ENCODE results near the gene LRRC7. TPM values are rescaled to one million over a fixed set of nuclear protein-coding genes. Genes with fewer than 3 reads are reported as not detected.

LRRC7 gene
- total and polyA plus RNA-seq, 2 donors (not counting 1 experiment from before 2014, with no cell fraction given): 0.03 TPM; not detected in 1

DNA sequence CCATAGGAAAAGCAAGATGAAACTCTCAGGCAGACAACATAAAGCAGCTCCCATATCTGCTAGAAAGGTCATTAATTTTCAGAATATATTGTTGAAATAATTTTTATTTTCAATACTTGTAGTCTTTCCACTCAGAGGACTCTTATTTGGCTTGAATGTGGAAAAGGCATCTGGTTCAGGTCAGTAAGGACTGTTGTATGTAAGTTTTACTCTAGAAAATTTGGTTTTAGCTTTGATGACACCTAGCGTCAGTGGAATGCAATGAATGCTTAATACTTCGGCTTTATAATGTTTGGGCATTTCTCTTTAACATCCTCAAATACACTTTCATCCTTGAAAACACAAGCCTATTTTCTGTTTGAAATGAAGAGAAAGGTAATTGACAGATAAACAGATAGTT, 574.4 kb downstream of the LRRC7 start:
- H3K36me3 ChIP-seq (ENCODE audit: control insufficient read depth, insufficient read depth, low read length): no peaks in the 10 kb centered on the region
- H3K4me3 ChIP-seq (replicated peaks in 1 of 4; ENCODE audit: control extremely low read depth in 1 of 4, insufficient read depth in 1 of 4, low read depth in 3 of 4, low read length in 4 of 4): no peak overlapping the region
- H3K9ac ChIP-seq (ENCODE audit: insufficient read depth, low read length): no peak overlapping the region
- H3K4me1 ChIP-seq (ENCODE audit: control insufficient read depth, extremely low read depth, insufficient read depth, low read length): peaks cover 9% of the 10 kb centered on the region
- no peaks in the 10 kb centered on the region for H4K20me1 ChIP-seq (ENCODE audit: control insufficient read depth, extremely low read depth, insufficient read depth, low read length)
- no peak overlapping the region for H3K4me2 ChIP-seq (ENCODE audit: extremely low read depth, insufficient read depth, low read length)
- H3K27ac ChIP-seq (ENCODE audit: insufficient read depth, low read length): no peak overlapping the region
- DNase-seq (ENCODE audit: low read depth in 2 of 2): peak; percentile 8 to 54
- no peaks in the 10 kb centered on the region for H3K9me3 ChIP-seq (ENCODE audit: control insufficient read depth, insufficient read depth, low read depth, low read length)
- H2AFZ ChIP-seq (ENCODE audit: low read length): no peak overlapping the region
- TF ChIP-seq CTCF (conservative IDR thresholded peaks at IDR 0.05 in 1 of 2, IDR thresholded peaks at IDR 0.05 in 1 of 2; ENCODE audit: low read depth in 1 of 2, low read length in 2 of 2) (peak; percentile 32 to 49), EZH2 (IDR thresholded peaks at IDR 0.05; ENCODE audit: low read length, missing control alignments) (no peak)
- no peaks in the 10 kb centered on the region for H3K79me2 ChIP-seq (ENCODE audit: control insufficient read depth, insufficient read depth, low read length)
- H3K27me3 ChIP-seq (ENCODE audit: control insufficient read depth, insufficient read depth, low read length): no peaks in the 10 kb centered on the region

DNA sequence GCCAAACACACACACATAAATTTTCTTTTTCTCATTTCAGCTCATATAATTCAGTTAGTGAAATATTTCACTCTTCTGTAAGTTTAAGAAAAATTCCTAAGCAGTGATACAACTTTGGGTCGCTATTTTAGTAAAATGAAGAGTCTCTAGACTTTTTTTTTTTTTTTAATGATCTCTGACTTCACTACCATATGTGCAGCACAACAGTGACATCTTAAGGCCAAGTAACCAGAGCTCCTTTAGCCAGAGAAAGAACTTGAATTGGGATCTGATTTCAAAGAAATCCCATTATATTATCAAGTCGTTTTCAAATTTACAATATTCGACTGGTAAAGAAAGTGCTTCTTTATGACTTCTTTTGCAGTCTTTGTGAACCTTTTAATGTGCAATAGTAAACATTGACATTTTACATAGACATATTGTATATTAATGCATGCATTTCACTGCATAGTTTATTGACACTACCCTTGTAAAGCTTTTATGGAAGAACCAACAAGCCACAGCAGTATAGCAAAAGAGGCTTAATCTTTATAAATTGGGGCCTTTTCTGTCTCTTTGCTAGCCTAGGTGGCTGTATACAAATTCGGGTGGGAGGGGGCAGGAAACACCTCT, 575.4 kb downstream of the LRRC7 start:
- H3K79me2 ChIP-seq (ENCODE audit: control insufficient read depth, insufficient read depth, low read length): no peaks in the 10 kb centered on the region
- no peak overlapping the region for H3K9ac ChIP-seq (ENCODE audit: insufficient read depth, low read length)
- no peaks in the 10 kb centered on the region for H3K9me3 ChIP-seq (ENCODE audit: control insufficient read depth, insufficient read depth, low read depth, low read length)
- DNase-seq (ENCODE audit: low read depth in 2 of 2): peak; percentile 38 to 76
- no peak overlapping the region for H3K4me2 ChIP-seq (ENCODE audit: extremely low read depth, insufficient read depth, low read length)
- H4K20me1 ChIP-seq (ENCODE audit: control insufficient read depth, extremely low read depth, insufficient read depth, low read length): no peaks in the 10 kb centered on the region
- no peak overlapping the region for H2AFZ ChIP-seq (ENCODE audit: low read length)
- H3K36me3 ChIP-seq (ENCODE audit: control insufficient read depth, insufficient read depth, low read length): no peaks in the 10 kb centered on the region
- peaks cover 9% of the 10 kb centered on the region for H3K4me1 ChIP-seq (ENCODE audit: control insufficient read depth, extremely low read depth, insufficient read depth, low read length)
- no peak overlapping the region for H3K27ac ChIP-seq (ENCODE audit: insufficient read depth, low read length)
- H3K27me3 ChIP-seq (ENCODE audit: control insufficient read depth, insufficient read depth, low read length): no peaks in the 10 kb centered on the region
- no peak overlapping the region for H3K4me3 ChIP-seq (replicated peaks in 1 of 4; ENCODE audit: control extremely low read depth in 1 of 4, insufficient read depth in 1 of 4, low read depth in 3 of 4, low read length in 4 of 4)
- TF ChIP-seq CTCF (conservative IDR thresholded peaks at IDR 0.05 in 1 of 2, IDR thresholded peaks at IDR 0.05 in 1 of 2; ENCODE audit: low read depth in 1 of 2, low read length in 2 of 2) (peak; percentile 44 to 47), EZH2 (IDR thresholded peaks at IDR 0.05; ENCODE audit: low read length, missing control alignments) (no peak)

- H3K4me2 ChIP-seq (ENCODE audit: extremely low read depth, insufficient read depth, low read length): no peak overlapping the region
Observed at GRCh38 chr1:70146488-70146887, 578.8 kb downstream of the LRRC7 start.

More at GRCh38 chr1:70146488-70146887, 578.8 kb downstream of the LRRC7 start:
- no peaks in the 10 kb centered on the region for H3K27me3 ChIP-seq (ENCODE audit: control insufficient read depth, insufficient read depth, low read length)
- no peak overlapping the region for H3K27ac ChIP-seq (ENCODE audit: insufficient read depth, low read length)
- H3K4me1 ChIP-seq (ENCODE audit: control insufficient read depth, extremely low read depth, insufficient read depth, low read length): no peaks in the 10 kb centered on the region
- DNase-seq (ENCODE audit: low read depth in 2 of 2): peak; percentile 36 to 70
- H3K9me3 ChIP-seq (ENCODE audit: control insufficient read depth, insufficient read depth, low read depth, low read length): no peaks in the 10 kb centered on the region
- H2AFZ ChIP-seq (ENCODE audit: low read length): no peak overlapping the region
- no peak for TF ChIP-seq EZH2 (IDR thresholded peaks at IDR 0.05; ENCODE audit: low read length, missing control alignments)
- TF ChIP-seq CTCF (conservative IDR thresholded peaks at IDR 0.05 in 1 of 2, IDR thresholded peaks at IDR 0.05 in 1 of 2; ENCODE audit: low read depth in 1 of 2, low read length in 2 of 2): no peak
- no peak overlapping the region for H3K9ac ChIP-seq (ENCODE audit: insufficient read depth, low read length)
- no peaks in the 10 kb centered on the region for H3K36me3 ChIP-seq (ENCODE audit: control insufficient read depth, insufficient read depth, low read length)
- H4K20me1 ChIP-seq (ENCODE audit: control insufficient read depth, extremely low read depth, insufficient read depth, low read length): no peaks in the 10 kb centered on the region
- no peaks in the 10 kb centered on the region for H3K79me2 ChIP-seq (ENCODE audit: control insufficient read depth, insufficient read depth, low read length)
- H3K4me3 ChIP-seq (replicated peaks in 1 of 4; ENCODE audit: control extremely low read depth in 1 of 4, insufficient read depth in 1 of 4, low read depth in 3 of 4, low read length in 4 of 4): no peak overlapping the region

Data from fibroblast of lung (primary cell).